SW 1271 (cell line): Measurements from ENCODE around the gene HGS.
"Not testable (repeated sequence)": the region's sequence is repeated elsewhere in the genome, so short reads cannot be mapped to it uniquely, and the experiment has no call there.

Source experiments
- DNase-seq, 2 experiments: peaks; one replicate each; lab custom pipeline; 2025; lab: John Stamatoyannopoulos, UW

The HGS gene

DNA sequence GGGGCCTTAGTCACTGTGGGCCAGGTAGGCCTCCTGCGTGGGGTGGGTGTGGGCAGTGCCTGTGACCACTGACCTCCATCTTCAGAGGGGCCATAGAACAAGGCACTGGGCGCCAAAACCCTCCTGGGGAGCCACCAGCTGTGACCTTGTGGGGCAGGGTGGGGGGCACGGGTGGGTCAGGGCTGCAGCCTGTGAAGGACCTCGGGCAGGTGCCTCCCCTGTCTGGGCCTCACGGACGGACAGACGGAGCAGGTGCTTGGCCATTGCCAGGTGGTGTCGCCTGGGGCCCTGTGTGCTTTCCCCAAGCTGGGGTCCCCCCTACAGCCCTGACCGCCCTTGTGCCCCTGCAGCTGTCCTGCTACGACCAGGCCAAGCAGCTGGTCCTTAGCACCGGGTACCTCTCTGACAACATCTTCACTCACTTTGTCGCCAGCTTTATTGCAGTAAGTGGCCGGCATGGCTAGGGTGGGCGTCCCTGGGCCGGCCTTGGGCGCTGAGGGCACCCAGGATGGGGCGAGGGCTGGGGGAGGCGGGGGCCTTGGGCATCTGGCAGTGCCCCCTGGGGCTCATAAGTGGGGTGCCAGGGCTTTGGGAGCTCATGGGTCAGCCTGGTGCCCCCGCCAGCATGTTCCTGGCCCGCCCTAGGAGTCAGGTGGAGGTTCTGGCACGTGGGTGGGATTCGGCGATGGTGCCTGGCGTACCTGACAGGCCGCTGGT is 33.4 kb downstream of the HGS start:
- DNase-seq, result no peak

GRCh38 chr17:81717766-81718089 is 33.9 kb downstream of the HGS start:
- DNase-seq, result no peak

- DNase-seq, result no peak
Measured at GRCh38 chr17:81719410-81720266, 35.8 kb downstream of the HGS start.

DNA sequence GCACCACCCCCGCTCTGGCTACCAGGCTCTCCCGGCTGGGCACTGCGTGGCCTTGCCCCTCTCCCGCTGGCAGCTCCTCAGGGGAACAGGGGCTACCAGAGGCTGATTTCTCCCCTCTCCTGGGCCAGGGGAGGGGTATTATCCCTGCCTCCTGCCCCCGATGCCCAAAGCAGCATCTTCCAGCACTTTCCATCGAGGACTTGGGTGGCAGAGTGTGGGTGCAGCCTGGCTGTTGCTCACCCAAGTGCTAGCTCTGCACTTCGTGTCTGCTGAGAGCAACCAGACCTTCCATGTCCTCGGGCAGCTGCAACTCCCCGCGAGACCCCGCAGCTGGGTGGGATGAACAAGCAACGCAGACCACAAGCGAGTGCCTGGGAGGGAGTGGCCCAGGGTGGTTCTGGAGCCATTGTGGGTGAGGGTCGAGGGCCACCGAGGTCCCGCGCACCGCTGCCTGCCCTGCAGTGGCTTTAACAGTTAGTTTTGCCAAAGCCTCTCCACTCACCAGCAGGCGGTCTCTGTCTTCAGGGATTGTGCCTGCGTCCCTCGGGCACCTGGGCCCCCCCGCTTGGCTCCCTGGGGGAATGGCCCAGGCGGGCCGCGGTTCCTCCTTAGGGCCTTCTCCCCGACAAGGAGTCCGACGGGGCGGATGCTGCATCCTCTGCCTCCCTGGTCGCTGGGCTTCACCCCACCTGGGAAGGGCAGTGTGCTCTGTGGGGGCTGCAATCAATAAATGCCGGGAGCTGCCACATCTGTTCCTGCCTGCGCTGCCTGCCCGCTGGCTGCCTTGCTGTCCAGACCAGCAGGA is 36.7 kb downstream of the HGS start:
- no peak for DNase-seq

GRCh38 chr17:81722184-81723120 is 38.6 kb downstream of the HGS start:
- DNase-seq, result no peak

DNA sequence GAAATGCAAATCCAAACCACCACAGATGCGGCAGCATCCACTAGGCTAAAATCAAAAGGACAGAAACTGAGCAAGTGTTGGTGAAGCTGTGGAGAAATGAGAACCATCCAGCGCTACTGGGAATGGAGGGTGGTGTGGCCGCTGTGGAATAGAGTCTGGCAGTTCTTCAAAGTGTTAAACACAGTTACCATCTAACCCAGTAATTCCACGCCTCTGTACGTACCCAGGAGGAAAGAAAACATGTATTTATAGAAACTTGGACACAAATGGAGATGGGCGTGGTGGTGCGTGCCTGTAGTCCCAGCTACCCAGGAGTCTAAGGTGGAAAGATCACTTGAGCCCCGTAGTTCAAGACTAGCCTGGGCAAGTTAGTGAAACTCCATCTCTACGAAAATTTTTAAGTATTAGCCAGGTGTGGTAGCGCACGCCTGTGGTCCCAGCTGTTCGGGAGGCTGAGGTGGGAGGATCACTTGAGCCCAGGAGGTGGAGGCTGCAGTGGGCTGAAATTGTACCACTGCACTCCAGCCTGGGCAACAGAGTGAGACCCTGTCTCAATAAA is 39.9 kb downstream of the HGS start:
- no peak for DNase-seq

- DNase-seq, result no peak
Measured at GRCh38 chr17:81725439-81725838, 41.6 kb downstream of the HGS start.

DNA sequence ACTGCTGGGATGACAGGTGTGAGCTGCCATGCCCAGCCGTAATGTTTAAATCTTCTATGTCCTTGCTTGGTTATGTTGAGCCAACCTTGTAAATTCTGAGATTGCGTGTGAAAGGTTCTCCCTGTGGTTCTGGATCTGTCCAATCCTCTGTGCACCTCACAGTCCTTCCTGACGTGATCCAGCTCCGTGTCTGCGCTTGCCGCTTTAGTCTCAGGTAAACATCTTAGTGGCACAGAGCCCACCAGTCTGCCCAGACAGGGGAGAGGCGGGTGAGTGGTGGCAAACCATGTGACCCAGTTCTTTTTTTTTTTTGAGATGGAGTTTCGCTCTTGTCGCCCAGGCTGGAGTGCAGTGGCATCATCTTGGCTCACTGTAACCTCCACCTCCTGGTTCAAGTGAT is 42.2 kb downstream of the HGS start:
- DNase-seq, result no peak

- DNase-seq, result no peak
Measured at GRCh38 chr17:81727324-81728031, 43.7 kb downstream of the HGS start.

DNA sequence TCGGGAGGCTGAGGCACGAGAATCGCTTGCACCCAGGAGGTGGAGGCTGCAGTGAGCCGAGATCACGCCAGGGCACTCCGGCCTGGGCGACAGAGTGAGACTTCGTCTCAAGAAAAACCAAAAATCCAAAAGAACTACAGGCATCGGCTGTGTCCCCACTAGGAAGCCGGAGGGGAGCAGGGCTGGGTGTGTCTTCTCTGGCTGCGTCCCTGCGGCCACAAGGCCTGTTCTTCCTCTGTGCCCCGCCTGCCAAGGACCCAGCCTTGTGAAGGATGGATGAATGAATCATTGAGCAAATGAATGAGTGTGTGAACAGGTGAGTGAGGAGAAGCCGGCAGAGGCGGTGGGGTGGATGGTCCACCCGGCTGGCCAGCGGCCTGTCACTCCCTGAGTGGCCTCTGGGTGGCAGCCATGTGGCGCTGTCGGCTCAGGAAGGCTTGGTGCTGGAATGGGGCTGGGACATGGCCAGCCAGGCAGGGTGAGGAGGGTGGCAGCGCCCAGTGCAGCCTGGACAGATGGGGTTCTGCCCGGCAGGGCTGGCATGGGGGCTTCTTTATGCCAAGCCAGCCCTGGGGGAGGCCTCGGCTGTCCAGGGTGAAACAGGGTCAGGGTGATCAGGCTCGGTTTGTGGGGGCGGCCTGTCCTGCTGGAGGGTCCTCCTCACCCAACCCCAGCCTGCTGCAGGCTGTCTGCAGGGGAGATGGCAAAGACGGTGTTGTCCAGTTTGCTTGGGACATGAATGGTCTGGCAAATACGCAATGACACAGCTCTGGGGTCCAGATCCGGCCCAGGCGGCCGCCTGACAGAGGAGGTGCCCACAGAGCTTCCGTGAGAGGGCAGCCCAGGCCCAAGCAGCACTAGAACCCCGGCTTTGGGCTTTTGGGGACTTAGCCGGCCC is 49.9 kb downstream of the HGS start:
- DNase-seq, result peak; percentile 52 to 57

DNA sequence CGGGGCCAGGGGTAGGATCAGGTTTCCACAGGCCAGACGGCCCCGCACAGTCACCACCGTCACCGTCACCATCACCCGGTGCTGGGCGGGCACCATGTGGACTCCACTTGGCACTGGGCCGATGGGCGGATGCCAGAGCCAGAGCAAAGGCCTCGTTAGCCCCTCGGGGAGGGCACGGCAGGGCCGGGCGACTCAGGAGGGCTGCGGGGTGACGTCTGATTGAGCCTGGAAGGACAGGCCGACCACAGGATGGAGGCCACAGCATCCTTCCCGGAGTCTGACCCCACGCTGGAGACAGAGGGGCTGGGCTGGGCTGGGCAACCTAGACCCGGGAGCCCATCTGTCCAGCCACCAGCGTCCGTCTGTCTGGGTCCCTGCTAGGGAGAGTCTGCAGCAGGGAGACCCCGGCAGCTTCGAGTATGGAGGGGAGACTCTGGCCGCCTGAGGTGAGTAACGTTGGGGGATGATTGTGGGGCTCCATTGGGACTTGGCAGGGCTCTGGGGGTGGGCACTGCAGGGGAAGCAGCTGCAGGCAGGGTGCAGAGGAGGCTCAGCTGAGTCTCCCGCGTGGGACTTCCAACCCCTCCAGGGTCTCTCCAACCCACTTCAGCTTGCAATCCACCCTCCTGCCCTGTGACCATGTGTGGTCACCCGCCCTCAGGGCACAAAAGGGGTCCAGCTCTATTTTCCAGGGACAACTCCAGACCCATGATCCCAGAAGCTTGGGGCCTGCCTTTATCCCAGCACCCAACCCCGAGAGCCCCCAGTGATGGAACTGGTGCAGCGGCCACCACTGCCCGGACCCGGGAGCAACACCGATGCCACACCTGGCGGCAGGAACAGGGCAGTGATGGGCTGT is 50.8 kb downstream of the HGS start:
- DNase-seq, result no peak

GRCh38 chr17:81735264-81736102 is 51.7 kb downstream of the HGS start:
- DNase-seq, result no peak

- DNase-seq, result no peak
Measured at GRCh38 chr17:81737947-81738800, 54.4 kb downstream of the HGS start.

GRCh38 chr17:81738801-81739393 is 55.1 kb downstream of the HGS start:
- DNase-seq, result no peak

DNA sequence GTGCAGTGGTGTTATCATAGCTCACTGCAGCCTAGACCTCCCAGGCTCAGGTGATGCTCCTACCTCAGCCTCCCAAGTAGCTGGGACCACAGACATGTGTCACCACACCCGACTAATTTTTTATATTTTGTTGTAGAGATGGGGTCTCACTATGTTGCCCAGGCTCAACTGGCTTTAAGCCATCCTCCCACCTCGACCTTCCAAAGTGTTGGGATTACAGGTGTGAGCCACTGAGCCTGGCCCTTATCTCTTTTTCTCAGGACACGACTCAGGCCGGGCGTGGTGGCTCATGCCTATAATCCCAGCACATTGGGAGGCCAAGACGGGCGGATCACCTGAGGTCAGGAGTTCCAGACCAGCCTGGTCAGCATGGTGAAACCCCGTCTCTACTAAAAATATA is 55.8 kb downstream of the HGS start:
- not testable (repeated sequence) for DNase-seq

GRCh38 chr17:81740395-81740961 is 56.7 kb downstream of the HGS start:
- no peak for DNase-seq
